Smooth muscle cell (in vitro differentiated cells): ENCODE measurements around the gene C16orf78. TPM values are rescaled to one million over a fixed set of nuclear protein-coding genes. Genes with fewer than 3 reads are reported as not detected.
"Not testable (repeated sequence)": the region's sequence is repeated elsewhere in the genome, so short reads cannot be mapped to it uniquely, and the experiment has no call there.

Experiments used
- DNase-seq: peaks from one replicate; lab custom pipeline; 2025; ENCODE audit not compliant: unreplicated experiment; lab: John Stamatoyannopoulos, UW
- H2AFZ ChIP-seq: fragments of 200-600 bp; sonication (generic); 2 replicates; pipeline ENCODE4 v1.6.0; 2016; ENCODE audit warnings: antibody characterized with exemption, low read depth, mild to moderate bottlenecking
- H3F3A ChIP-seq: fragments of 200-600 bp; sonication (generic); 2 replicates; pipeline ENCODE4 v1.6.0; 2017; ENCODE audit warnings: antibody characterized with exemption, low read depth
- H3K27ac ChIP-seq: fragments of 200-600 bp; sonication (generic); 2 replicates; pipeline ENCODE4 v1.5.1; 2016; ENCODE audit warnings: low read depth, mild to moderate bottlenecking
- H3K27me3 ChIP-seq: fragments of 200-600 bp; sonication (generic); 2 replicates; pipeline ENCODE4 v1.6.1; 2016; ENCODE audit warnings: low read depth, mild to moderate bottlenecking
- H3K36me3 ChIP-seq: fragments of 200-600 bp; sonication (generic); 2 replicates; pipeline ENCODE4 v1.5.1; 2016; ENCODE audit warnings: low read depth
- H3K4me1 ChIP-seq: fragments of 200-600 bp; sonication (generic); 2 replicates; pipeline ENCODE4 v1.5.1; 2016; ENCODE audit warnings: low read depth
- H3K4me2 ChIP-seq: fragments of 200-600 bp; sonication (generic); 2 replicates; pipeline ENCODE4 v1.6.0; 2016; ENCODE audit warnings: mild to moderate bottlenecking
- H3K4me3 ChIP-seq: fragments of 200-600 bp; sonication (generic); 2 replicates; pipeline ENCODE4 v1.5.1; 2016; ENCODE audit warnings: mild to moderate bottlenecking
- H3K79me2 ChIP-seq: fragments of 200-600 bp; sonication (generic); 2 replicates; pipeline ENCODE4 v1.6.0; 2016; ENCODE audit warnings: low read depth, mild to moderate bottlenecking
- H3K9ac ChIP-seq: fragments of 200-600 bp; sonication (generic); 2 replicates; pipeline ENCODE4 v1.6.0; 2016; ENCODE audit warnings: low read depth
- H3K9me3 ChIP-seq: fragments of 200-600 bp; sonication (generic); replicated peaks from 2 replicates; pipeline ENCODE4 v1.5.1; 2016; ENCODE audit warnings: low read depth
- H4K20me1 ChIP-seq: fragments of 200-600 bp; sonication (generic); 2 replicates; pipeline ENCODE4 v1.6.0; 2016; ENCODE audit warnings: low read depth
- CTCF ChIP-seq: fragments of 200-600 bp; sonication (generic); IDR thresholded peaks from 2 replicates; pipeline ENCODE4 v1.5.1; 2017; ENCODE audit warnings: borderline replicate concordance, mild to moderate bottlenecking, antibody characterized with exemption; ENCODE audit not compliant: insufficient read depth, poor library complexity, severe bottlenecking
- WGBS: methylation state at CpG from one replicate; pipeline ENCODE4 v1.1.7; 2016; ENCODE audit warnings: low lambda C conversion rate; 5-methylcytosine and 5-hydroxymethylcytosine counted together
- polyA plus RNA-seq: library from polyadenylated mRNA; unstranded; fragments of >200 nt; fragmentation: Nextera tagmentation; extraction: Ambion mirVana; gene quantifications from 2 replicates; pipeline ENCODE4 v1.2.1, GENCODE V29; 2016
- total RNA-seq: library from RNA; depleted of rRNA; stranded (reverse); fragments of >200 nt; gene quantifications from 2 replicates; pipeline ENCODE4 v1.2.3, GENCODE V29; 2014

The C16orf78 gene
- total and polyA plus RNA-seq, 2 experiments from 2014 or later, result not detected

GRCh38 chr16:49359591-49359990 is 14.0 kb upstream of the C16orf78 start:
- H2AFZ ChIP-seq, result no peak overlapping the region
- no peak for DNase-seq
- no peaks in the 10 kb centered on the region for H3F3A ChIP-seq
- no peaks in the 10 kb centered on the region for H3K4me1 ChIP-seq
- H3K9ac ChIP-seq, result no peak overlapping the region
- no peak overlapping the region for H3K27ac ChIP-seq
- WGBS, result 67% methylated on average over 4 of the region's 4 CpGs
- no peak overlapping the region for H3K4me3 ChIP-seq
- no peak overlapping the region for H3K4me2 ChIP-seq
- H4K20me1 ChIP-seq, result no peaks in the 10 kb centered on the region
- no peaks in the 10 kb centered on the region for H3K9me3 ChIP-seq
- H3K27me3 ChIP-seq, result no peaks in the 10 kb centered on the region
- no peaks in the 10 kb centered on the region for H3K36me3 ChIP-seq
- TF ChIP-seq CTCF, result no peak
- no peaks in the 10 kb centered on the region for H3K79me2 ChIP-seq

GRCh38 chr16:49361731-49362130 is 11.9 kb upstream of the C16orf78 start:
- not testable (repeated sequence) for H4K20me1 ChIP-seq, H3K4me1 ChIP-seq, H3K79me2 ChIP-seq, H3K27me3 ChIP-seq, H3F3A ChIP-seq, H3K9me3 ChIP-seq, DNase-seq, H3K4me2 ChIP-seq, H3K36me3 ChIP-seq, H3K27ac ChIP-seq, H3K9ac ChIP-seq, H3K4me3 ChIP-seq, H2AFZ ChIP-seq
- 91% methylated on average over 6 of the region's 6 CpGs for WGBS

- Histone ChIP-seq H3F3A (no peaks in the 10 kb centered on the region), H3K9ac (no peak overlapping the region), H3K4me3 (no peak overlapping the region), H3K9me3 (no peaks in the 10 kb centered on the region), H4K20me1 (no peaks in the 10 kb centered on the region), H2AFZ (no peak overlapping the region), H3K79me2 (no peaks in the 10 kb centered on the region), H3K27me3 (no peaks in the 10 kb centered on the region), H3K4me2 (no peak overlapping the region), H3K4me1 (no peaks in the 10 kb centered on the region), H3K27ac (no peak overlapping the region), H3K36me3 (no peaks in the 10 kb centered on the region)
- no peak for TF ChIP-seq CTCF
- no peak for DNase-seq
- WGBS, result 37% methylated on average over 3 of the region's 3 CpGs
Measured at GRCh38 chr16:49362230-49362629, 11.4 kb upstream of the C16orf78 start.

- Histone ChIP-seq H3K9me3 (no peaks in the 10 kb centered on the region), H3K4me1 (no peaks in the 10 kb centered on the region), H3F3A (no peaks in the 10 kb centered on the region), H3K9ac (no peak overlapping the region), H3K36me3 (no peaks in the 10 kb centered on the region), H4K20me1 (no peaks in the 10 kb centered on the region), H3K27me3 (no peaks in the 10 kb centered on the region), H3K4me3 (no peak overlapping the region), H3K4me2 (no peak overlapping the region), H3K79me2 (no peaks in the 10 kb centered on the region), H3K27ac (no peak overlapping the region), H2AFZ (no peak overlapping the region)
- no peak for TF ChIP-seq CTCF
- WGBS, result 84% methylated on average over 4 of the region's 4 CpGs
- no peak for DNase-seq
Measured at GRCh38 chr16:49365711-49366509, 7.7 kb upstream of the C16orf78 start.
